G401.6 (cell line): ENCODE results near the gene REL.
"Not testable (repeated sequence)": the region's sequence is repeated elsewhere in the genome, so short reads cannot be mapped to it uniquely, and the experiment has no call there.

Source experiments
- FAIRE-seq: peaks from 2 replicates; lab custom pipeline; 2012; peaks lifted over from hg19 to GRCh38; lab: Jason Lieb, UNC

Gene REL

DNA sequence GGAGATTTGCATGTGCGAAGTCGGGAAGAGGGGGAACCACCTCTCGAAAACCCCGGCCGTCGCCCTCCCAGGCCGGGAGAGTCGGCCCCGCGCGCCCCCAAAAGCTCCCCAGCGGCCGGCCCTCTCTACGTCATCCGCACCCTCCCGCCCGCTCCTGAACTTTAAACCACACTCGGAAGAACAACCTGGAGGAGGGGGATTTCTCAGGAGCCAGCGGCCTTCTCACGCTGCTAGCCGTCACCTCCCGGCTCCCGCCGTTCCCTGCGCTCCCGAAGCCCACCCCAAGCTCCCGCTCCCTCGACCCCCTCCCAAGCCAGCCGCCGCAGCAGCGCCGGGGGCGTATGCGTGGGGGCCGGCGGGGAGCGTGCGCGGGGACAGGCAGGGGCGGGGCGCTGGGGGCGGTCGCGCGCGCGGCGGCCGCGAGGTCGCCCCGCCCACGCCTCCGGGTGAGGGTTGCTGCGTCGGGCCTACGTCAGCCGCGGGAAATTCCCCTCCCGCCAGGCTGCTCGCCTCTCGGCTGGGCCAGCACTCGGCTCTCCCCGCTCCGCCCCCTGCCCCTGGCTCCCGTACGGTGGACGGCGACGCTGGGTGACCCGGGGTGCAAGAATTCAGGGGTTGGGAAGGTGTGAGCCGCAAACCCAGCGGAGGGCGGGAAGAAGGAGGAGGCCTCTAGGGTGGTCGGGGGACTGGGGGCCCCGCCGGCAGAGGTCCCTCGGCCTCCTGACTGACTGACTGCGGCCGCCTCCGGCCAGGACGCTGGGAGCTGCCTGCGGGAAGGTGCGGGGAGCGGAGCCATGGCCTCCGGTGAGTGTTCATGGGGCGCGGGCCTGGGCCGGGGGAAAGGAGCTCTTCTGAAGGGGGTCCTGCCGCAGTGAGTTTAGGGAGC is at the start of gene REL:
REL (plus strand) TSS at position 528 of the 886 bp plus-strand sequence; CDS start at position 795, 267 bp downstream.
- no peak for FAIRE-seq

DNA sequence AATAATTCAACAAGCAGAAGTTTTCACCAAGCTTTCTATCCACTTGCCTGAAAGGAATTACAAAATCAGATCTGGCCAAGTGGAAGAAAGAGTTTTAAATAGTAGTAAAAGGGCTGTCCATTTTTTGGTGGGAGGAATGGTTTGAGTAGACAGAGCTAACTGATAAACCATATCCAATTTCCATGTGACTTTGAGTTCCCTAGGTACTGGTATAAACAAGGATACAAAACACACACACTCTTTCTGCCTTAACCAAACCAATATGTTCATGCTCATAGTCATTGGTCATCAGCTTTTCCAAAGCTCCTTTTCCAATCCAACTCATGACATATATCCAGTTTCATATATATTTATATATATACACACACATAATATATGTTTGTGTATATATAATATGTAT is 49.5 kb upstream of the REL start:
- FAIRE-seq = no peak

DNA sequence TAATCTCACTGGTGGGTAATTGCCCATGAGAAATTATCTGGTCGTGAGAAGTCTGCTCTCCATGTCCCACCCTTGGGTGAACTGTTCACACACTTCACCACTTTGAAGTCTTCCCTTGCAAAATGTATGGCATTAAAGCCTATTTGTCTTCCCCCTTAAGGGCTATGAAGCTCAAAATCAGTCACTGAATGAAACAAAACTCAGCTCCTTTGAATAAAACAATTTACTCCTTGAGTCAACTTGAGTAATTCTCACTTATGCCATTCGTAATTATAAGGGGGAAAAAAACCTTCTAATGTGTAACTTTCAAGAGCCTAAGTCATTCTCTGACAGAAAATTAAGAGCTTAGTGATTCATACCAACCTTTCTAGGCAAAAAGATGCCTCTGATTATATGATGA is 48.8 kb upstream of the REL start:
- no peak for FAIRE-seq

DNA sequence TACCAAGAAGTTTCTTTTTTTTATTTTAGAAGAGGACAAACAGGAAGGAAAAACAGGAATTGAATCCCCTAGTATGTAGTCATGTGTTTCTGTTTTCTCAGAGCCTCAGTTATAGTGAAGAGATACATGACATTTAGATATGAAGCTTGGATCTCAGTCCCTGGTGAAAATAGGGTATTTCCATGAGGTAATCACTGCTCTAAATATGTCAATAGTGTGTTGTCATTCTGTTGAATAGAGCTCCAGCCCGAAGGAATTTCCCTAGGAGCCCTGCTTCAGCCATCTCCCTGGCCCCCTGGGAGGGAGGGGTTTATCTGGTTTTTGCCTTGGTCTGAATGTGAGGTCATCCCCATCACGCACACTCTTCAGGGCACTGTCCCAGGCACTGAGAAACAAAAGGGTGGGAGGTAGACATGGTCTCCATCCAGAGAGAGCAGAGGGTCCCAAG is 47.1 kb upstream of the REL start:
- FAIRE-seq = no peak

DNA sequence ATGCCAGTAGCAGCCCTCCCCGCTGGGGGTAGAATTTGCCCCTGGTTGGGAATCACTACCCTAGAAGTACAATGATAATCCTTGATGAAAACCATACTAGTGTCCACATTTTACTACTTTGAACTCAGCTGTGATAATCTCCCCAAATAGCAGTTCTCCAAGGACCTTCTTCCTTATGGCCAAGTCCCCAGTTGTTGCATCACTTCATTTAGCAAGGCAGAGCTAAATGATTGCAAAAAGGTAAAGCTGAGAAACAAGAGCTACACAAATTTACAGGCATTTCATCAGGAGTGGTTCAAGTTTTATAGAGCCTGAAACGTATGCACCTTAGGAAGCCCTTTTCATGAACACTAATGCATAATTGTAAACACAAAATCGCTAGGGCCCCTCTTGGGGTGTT is 44.9 kb upstream of the REL start:
- FAIRE-seq = no peak

DNA sequence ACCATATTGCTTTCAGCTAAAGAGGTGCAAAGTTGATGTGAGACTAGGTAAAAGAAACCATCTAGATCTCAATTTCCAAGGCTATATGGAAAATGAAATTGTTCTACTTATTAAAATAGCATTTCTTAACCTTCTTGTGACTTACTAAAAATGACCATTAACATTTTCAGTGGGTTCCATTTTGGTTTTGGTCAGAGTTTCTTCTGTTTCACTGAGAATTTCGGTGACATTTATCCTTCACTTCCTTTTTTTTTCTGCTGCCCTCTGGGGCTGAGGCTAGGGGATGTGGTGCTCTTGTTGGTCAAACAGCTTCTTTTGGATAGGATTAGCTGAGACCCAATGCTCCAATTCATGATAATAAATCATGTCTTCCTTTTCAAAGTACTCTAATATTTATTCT is 44.3 kb upstream of the REL start:
- no peak for FAIRE-seq

DNA sequence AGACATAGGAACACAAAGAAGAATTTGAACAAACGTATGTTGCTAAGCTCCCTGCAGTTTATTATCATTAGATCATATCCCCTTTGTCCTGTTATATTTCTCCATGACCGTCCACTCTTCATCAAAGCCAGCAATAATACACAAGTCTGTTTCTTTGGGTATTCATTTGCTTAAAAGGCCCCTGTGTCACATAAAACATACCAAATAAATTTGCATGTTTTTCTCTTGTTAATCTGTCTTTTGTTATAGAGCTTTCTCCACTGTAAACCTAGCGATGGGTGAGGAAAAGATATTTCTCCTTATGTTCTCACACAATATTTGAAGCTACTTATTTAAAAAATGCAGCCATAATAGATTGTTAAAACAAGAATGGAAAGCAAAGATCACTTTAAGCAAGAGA is 42.9 kb upstream of the REL start:
- FAIRE-seq = no peak

DNA sequence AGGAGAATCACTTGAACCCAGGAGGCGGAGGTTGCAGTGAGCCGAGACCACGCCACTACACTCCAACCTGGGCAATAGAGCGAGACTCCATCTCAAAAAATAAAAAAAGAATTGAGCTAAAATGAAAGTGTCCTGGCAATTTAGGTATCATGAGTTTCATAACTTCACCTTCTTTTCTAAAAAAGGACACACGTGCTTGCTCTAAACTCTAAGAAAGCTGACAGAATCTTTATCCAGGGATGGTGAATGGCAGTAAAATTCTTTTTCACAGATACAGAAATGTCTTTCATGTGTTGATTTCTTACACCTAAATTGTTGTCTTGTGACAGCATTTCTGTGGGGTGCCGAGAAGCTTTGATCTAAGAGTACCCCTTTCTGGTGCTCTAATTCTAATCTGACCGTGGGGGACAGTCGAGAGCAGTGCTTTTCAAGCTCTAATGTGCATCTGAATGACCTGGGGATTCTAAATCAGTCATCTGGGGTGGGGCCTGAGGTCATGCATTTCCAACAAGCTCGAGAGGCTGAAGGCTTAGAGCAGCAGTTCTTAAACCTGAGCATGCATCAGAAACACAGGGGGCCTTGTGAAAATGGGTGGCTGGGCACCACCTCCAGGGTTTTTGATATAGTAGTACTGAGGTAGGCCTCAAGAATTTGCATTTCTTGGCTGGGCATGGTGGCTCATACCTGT is 42.1 kb upstream of the REL start:
- FAIRE-seq = no peak

DNA sequence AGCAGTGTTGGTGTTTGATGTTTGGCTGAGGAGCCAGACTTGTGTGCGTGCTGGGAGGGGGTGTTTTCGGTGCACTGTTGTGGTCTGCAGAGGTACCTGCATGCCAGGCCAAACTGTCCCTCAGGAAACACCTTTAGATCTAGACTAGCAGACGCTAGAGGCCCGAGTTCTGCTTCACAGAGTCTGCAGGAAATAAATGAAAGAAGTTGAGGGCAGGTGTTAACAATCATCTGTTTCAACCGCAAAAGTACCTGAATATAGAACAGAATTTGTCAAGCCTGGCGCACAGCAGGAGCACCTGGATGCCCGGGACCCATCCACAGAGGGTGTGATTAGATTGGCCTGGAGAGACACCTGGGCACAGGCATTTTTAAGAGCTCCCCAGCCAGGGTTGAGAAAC is 40.5 kb upstream of the REL start:
- FAIRE-seq = no peak

DNA sequence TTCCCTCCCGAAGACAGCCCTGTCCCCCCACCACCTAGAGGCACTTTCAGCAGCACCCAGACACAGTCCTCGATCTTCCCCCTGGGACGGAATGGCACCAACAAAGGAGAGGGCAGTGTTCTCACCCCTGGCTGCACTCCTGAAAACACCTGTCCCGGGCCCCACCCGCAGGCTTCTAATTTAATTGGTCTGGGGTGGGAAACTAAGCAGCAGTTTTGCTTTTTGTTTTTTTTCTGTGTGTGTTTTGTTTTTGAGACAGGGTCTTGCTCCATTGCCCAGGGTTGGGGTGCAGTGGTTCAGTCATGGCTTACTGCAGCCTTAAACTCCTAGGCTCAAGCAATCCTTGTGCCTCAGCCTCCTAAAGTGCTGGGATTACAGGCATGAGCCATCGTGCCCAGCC is 38.4 kb upstream of the REL start:
- FAIRE-seq = no peak

DNA sequence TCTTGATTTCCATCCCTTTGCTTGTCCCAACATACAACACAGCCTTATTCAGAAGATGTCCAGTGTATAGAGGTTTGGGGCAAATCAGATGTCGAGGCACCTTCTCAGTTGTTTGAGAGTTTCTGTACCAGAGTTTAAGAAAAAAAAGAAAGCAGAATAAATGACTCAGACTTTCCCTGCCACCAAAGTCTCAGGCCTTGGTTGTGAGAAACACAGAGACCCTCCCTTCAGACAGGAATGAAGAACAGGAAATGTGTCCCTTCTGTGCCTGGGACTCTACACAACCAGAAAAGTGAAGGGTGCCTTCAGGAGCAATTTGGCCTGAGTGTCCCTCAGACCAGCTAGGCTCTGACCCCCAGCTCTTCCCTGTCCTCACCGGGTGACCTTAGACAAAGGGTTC is 37.3 kb upstream of the REL start:
- FAIRE-seq = no peak

DNA sequence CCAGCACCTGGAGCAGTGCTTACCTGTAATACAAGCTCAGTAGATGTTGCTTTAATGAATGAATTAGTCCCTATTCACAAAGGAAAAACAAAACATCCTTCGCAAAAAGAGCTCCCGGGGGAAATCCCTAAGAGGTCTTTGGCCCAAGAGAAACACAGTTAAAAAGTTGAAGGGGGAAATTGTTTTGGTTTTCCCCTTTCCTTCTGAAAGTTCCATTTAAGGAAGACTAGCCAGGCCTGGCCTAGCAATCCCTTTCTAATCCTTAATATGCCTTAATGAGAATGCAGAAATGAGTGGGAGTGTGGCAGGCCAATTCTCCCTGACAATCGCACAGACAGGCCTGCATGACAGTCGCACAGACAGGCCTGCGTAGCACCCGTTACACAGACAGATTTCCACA is 33.5 kb upstream of the REL start:
- no peak for FAIRE-seq

DNA sequence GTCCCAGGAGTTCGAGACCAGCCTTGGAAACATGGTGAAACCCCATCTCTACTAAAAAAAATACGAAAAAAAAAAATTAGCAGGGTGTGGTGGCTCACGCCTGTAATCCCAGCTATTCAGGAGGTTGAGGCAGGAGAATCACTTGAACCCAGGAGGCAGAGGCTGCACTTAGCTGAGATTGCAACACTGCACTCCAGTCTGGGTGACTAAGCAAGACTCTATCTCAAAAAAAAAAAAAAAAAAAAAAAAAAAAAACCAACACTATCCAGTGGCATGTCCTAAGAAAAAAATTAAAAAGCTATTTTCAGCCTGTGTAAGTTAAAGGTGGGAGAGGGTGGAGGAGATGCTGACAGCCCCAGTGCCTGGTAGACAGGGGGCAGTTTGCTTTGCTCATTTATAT is 32.2 kb upstream of the REL start:
- no peak for FAIRE-seq

DNA sequence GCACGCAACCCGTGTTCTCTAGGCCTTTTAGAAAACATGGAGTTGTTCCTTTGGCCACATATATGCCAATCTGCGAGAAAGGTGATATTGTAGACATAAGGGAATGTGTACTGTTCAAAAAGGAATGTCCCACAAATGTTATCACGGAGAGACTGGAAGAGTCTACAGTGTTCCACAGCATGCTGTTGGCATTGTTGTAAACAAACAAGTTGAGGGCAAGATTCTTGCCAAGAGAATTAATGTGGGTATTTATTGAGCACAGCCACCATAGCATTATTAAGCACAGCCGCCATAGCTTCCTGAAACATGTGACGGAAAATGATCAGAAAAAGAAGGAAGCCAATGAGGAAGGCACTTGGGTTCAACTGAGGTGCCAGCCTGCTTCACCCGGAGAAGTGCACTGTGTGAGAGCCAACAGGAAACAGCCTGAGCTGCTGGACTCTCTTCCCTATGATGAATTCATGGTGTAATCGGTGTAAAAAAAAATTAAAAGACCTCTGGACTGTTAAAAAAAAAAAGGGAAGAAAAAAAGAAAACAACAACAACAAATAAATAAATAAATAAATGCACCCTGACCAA is 29.0 kb upstream of the REL start:
- FAIRE-seq = no peak

DNA sequence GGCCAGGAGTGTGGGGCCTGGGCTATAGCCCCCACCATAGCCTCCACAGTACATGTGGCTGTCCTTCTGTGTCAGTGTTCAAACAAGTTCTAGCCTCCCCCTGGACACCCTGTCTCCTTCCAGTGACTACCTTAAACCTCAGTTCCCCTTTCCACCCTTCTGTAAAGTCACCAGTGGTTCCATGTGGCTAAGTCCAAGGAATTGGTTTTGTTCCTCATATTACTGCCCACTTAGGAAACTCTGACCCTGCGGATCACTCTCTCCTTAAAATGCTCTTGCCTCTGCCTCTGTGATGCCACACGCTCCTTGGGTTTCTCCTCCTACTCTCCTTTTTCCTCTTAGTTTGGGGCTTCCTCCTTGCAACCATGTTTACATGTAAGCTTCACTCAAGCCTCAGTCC is 27.8 kb upstream of the REL start:
- FAIRE-seq = no peak

DNA sequence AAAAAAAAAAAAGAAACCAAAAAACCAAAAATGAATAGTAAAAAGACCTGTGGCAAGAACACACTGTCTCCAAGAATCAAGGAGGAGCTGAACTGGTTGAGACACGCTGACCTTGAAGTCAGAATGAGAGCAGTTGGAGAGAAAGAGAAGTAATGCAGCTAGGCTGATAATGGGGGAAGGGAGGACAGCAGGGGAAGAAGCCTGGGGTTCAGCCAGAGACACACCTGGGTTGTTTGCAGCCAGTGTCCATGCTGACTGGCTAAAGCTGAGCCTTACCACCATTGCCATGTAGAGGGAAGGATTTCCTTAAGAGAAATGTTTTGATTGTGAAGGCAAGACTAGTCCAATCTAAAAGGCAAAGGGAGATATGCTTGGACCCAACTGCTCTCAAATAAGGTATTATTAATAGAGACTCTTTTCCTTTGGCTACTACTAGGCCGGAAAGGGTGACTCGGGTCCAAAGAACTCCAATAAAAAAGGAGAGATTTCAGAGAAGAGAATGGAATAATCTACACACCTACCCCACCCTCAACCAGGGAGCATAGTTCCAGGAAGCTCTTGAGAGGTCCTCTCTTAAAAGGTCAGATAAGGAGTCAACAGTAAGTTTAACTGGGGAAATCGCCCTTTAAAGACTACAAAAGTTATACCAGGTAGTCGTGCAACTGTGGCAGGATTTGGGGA is 25.2 kb upstream of the REL start:
- FAIRE-seq = no peak

DNA sequence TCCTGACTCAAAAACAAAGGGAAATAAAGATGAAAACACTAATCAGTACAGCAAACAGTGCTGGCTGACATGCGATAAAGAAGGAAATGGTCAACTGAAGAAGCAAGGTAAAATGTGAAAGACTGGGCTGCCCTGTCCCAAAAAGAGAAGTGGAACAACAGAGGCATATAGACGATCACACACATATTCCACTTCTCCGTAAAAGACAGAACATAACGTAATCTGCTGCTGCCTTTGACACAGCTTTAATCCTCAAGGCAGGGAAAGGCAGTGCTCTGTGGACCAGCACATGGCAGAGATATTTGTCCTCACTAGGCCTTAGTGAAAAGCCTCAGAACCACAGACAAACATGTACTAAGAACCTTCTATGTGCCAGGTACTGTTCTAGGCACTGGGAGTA is 24.3 kb upstream of the REL start:
- no peak for FAIRE-seq

DNA sequence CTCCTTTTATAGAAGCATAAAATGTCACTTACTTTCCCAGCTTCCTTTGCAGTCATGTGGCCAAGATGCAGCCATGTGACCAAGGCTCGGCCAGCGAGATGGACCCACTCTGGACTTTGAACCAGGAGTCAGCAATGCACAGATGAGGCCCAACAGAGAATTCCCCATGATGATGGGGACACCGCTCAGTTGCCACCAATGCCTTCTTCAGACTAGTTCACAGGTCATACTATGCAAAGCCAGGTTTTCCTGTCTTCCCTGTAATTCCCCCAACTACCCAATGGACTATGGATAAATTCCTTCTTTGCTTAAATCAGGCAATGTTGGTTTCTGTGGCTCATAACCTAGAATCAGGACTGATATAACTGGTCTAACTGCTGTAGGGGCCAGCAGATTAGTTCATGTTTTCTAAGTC is 22.5 kb upstream of the REL start:
- no peak for FAIRE-seq

DNA sequence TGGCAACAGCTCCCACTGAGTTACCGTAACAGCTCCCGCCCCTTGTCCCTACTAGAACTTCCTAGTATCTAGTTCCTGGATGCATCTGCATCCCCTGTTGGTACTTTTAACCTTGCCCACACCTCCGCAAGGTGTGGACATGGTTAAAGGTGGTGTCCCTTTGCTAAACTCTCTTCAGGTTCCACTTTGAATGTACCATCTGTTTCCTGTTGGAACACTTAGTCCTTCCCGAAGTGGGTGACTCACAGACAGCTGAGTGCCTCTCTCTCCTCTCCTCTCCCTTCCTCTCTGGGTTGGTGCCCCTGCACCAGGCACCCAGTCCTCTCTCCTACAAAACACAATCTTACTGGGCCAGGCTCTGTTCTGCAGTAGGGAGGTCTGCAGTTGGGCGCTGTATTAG is 19.6 kb upstream of the REL start:
- no peak for FAIRE-seq

DNA sequence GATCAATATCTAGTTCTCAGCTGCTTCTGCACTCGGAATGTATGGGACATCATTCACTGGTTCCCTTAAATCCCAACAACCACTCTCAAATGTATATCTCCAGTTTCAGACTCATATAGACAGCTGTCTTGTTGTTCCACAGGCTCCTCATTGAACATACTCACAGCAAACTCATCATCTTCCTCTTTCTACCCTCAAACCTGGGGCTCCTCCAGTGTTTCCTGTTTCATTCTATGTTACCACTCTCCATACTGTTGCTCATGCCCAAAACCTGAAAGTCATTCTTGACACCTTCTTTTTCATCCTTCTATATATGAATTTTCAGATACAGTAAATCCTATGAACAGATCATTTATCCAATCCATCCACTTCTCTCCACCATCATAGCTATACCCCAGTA is 18.7 kb upstream of the REL start:
- FAIRE-seq = no peak

DNA sequence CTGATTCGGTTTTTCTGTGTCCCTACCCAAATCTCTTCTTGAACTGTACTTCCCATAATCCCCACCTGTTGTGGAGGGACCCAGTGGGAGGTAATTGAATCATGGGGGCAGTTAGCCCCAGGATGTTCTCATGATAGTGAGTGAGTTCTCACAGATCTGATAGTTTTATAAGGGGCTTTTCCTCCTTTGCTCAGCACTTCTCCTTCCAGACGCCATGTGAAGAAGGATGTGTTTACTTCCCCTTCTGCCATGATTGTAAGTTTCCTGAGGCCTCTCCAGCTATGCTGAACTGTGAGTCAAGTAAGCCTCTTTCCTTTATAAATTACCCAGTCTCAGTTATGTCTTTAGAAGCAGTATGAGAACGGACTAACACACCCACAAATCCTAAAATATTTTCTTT is 16.0 kb upstream of the REL start:
- not testable (repeated sequence) for FAIRE-seq

DNA sequence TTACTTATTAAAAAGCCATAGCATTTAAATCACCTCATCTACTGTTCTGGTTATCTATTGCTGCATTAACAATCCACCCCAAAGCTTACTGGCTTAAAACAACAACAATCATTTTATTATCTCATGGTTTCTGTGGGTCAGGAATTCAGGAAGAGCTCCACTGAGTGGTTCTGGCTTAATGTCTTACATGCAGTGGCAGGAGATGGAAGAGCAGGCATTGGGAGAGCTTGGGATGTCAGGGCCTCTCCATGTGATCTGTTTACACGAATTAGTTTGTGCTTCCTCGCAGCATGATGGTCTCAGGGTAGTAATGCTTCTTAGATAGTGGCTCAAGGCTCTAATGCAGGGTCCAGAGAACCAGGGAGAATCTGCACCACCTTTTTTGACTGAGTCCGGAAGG is 14.4 kb upstream of the REL start:
- FAIRE-seq = no peak

DNA sequence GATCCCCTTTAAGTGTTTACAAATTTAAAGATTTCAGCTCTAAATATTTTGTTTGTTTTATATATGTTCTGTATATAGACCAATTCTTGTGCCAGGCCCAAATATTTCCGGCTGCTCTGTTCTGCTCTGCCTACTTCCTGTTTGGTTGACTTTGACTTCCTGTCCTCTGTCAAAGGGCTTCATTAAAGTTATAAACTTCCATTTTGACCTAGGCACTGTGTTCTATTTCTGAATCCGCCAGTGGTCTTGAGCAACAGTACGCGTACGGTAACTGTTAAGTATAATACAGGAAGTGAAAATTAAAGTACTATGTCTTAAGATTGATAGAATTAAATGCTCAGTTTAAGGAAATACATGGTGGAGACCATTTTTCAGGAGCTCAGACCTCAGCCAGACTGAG is 13.5 kb upstream of the REL start:
- FAIRE-seq = no peak
